PC-9 (cell line): ENCODE results near the gene RBM38. TPM values are rescaled to one million over a fixed set of nuclear protein-coding genes. Genes with fewer than 3 reads are reported as not detected.

Experiments used
- BruUV-seq: library from RNA; stranded (reverse); fragments of 400-500 nt; replicated peaks from 2 replicates; lab custom pipeline; 2021; lab: Mats Ljungman, UMichigan
- CTCF ChIA-PET: fragments of 300-600 bp; sonication (Branson Sonifier 250); formaldehyde crosslinking; loops from one replicate; lab custom pipeline; 2022; ENCODE audit warnings: antibody characterized with exemption; lab: Charles Lee
- POLR2A ChIA-PET: fragments of 300-600 bp; sonication (Branson Sonifier 250); formaldehyde crosslinking; loops from one replicate; lab custom pipeline; 2022; ENCODE audit warnings: antibody characterized with exemption; ENCODE audit not compliant: unreplicated experiment; lab: Charles Lee
- DNase-seq, 2 experiments: peaks; one replicate each; pipeline versions ENCODE4 v3.0.0 to v3.0.0-alpha.2; 2015 to 2022; ENCODE audit warnings: mixed read lengths in 1 of 2
- H2AFZ ChIP-seq: fragments of 200-600 bp; sonication (generic); 2 replicates; pipeline ENCODE4 v1.8.1; 2017; ENCODE audit warnings: antibody characterized with exemption
- H3F3A ChIP-seq: fragments of 200-600 bp; sonication (generic); 2 replicates; pipeline ENCODE4 v1.8.1; 2017; ENCODE audit warnings: antibody characterized with exemption, mild to moderate bottlenecking, low read depth; ENCODE audit not compliant: insufficient read depth
- H3K27ac ChIP-seq: fragments of 200-600 bp; sonication (generic); 2 replicates; pipeline ENCODE4 v1.6.1; 2016; ENCODE audit warnings: mixed run types
- H3K27me3 ChIP-seq: fragments of 200-600 bp; sonication (generic); 2 replicates; pipeline ENCODE4 v1.6.1; 2016; ENCODE audit warnings: low read depth, mixed run types; ENCODE audit not compliant: insufficient read depth
- H3K36me3 ChIP-seq: fragments of 200-600 bp; sonication (generic); 2 replicates; pipeline ENCODE4 v1.6.1; 2016; ENCODE audit warnings: low read depth, mixed run types
- H3K4me1 ChIP-seq: fragments of 200-600 bp; sonication (generic); replicated peaks from 2 replicates; pipeline ENCODE4 v1.6.1; 2016; ENCODE audit warnings: mixed run types; ENCODE audit not compliant: insufficient read depth
- H3K4me2 ChIP-seq: fragments of 200-600 bp; sonication (generic); 2 replicates; pipeline ENCODE4 v1.6.1; 2017; ENCODE audit warnings: mixed run types
- H3K4me3 ChIP-seq: fragments of 200-600 bp; sonication (generic); 2 replicates; pipeline ENCODE4 v1.6.1; 2016; ENCODE audit warnings: mixed run types
- H3K79me2 ChIP-seq: fragments of 200-600 bp; sonication (generic); 2 replicates; pipeline ENCODE4 v1.6.1; 2017; ENCODE audit warnings: low read depth, mixed run types
- H3K9me2 ChIP-seq: fragments of 200-600 bp; sonication (generic); 2 replicates; pipeline ENCODE4 v1.8.1; 2017; ENCODE audit warnings: mild to moderate bottlenecking; ENCODE audit not compliant: insufficient read depth
- H3K9me3 ChIP-seq: fragments of 200-600 bp; sonication (generic); 2 replicates; pipeline ENCODE4 v1.8.1; 2016; ENCODE audit warnings: low read depth; ENCODE audit not compliant: insufficient read depth
- H4K20me1 ChIP-seq: fragments of 200-600 bp; sonication (generic); 2 replicates; pipeline ENCODE4 v1.8.1; 2017; ENCODE audit not compliant: insufficient read depth
- EZH2 ChIP-seq: fragments of 200-600 bp; sonication (generic); IDR thresholded peaks from 2 replicates; pipeline ENCODE4 v1.8.0; 2017; ENCODE audit warnings: antibody characterized with exemption, low read depth
- intact Hi-C: fragments of 100-400 bp; cut with micrococcal nuclease; formaldehyde crosslinking; loops from one replicate; pipeline ENCODE4 v1.10.0; 2022; ENCODE audit not compliant: unreplicated experiment
- total RNA-seq: library from RNA; stranded (reverse); gene quantifications from 2 replicates; pipeline ENCODE4 v1.2.3, GENCODE V29; 2021
- TF ChIP-seq, protein P1 (sequence below): fragments of 200-600 bp; sonication (generic); conservative IDR thresholded peaks from 2 replicates; pipeline ENCODE4 v1.6.1; 2017; ENCODE audit warnings: mixed run types, antibody characterized with exemption, mild to moderate bottlenecking, moderate library complexity

The RBM38 gene
- total RNA-seq, 1 experiment from 2014 or later = 25.6 TPM

DNA sequence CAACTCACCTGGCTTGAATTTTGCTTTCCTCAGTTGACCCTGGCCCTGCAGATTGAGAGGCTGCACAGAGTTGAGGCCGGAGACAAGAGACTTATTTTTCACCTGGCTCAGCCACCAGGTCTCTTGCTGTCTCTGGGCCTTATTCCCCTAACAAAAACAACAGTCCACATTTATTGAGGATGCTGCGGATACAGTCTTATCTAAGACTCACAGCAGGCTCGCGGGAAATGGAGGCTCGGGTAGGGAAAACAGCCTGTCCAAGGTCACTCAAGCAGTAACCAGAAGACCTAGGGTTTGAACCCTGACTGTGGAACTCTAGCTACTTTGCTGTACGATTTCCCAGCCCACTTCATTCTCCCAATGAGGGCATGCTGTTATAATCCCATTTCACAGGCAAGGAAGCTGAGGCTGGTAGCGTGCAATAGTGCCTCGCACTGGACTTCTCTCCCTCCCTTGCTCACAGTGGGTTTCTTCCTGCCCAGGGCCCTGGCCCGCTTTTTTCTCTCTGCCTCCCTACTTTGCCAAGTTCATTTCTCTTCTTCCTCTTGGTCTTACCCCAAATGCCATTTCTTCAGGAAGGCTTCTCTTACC lies 57.7 kb downstream of the RBM38 start:
- CTCF ChIA-PET = no interaction called here
- Histone ChIP-seq H3K36me3 (no peaks in the 10 kb centered on the region), H3K9me3 (no peaks in the 10 kb centered on the region), H3K79me2 (no peaks in the 10 kb centered on the region), H3K4me1 (peaks cover 6% of the 10 kb centered on the region; the same call in 1 of the 2 replicates), H3K9me2 (no peaks in the 10 kb centered on the region), H3K4me3 (no peak overlapping the region), H3K27ac (no peak overlapping the region), H4K20me1 (peaks cover 7% of the 10 kb centered on the region; the same call in 1 of the 2 replicates), H3K4me2 (no peak overlapping the region), H2AFZ (no peak overlapping the region), H3K27me3 (peaks cover 83% of the 10 kb centered on the region), H3F3A (no peaks in the 10 kb centered on the region)
- intact Hi-C loops = no loop called here
- no peak for DNase-seq
- BruUV-seq = no TSS peak
- TF ChIP-seq, protein P1, sequence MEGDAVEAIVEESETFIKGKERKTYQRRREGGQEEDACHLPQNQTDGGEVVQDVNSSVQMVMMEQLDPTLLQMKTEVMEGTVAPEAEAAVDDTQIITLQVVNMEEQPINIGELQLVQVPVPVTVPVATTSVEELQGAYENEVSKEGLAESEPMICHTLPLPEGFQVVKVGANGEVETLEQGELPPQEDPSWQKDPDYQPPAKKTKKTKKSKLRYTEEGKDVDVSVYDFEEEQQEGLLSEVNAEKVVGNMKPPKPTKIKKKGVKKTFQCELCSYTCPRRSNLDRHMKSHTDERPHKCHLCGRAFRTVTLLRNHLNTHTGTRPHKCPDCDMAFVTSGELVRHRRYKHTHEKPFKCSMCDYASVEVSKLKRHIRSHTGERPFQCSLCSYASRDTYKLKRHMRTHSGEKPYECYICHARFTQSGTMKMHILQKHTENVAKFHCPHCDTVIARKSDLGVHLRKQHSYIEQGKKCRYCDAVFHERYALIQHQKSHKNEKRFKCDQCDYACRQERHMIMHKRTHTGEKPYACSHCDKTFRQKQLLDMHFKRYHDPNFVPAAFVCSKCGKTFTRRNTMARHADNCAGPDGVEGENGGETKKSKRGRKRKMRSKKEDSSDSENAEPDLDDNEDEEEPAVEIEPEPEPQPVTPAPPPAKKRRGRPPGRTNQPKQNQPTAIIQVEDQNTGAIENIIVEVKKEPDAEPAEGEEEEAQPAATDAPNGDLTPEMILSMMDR = no peak
- no peak for TF ChIP-seq EZH2
- POLR2A ChIA-PET = no interaction called here

GRCh38 chr20:57449398-57450354 lies 58.5 kb downstream of the RBM38 start:
- CTCF ChIA-PET = no interaction called here
- POLR2A ChIA-PET = no interaction called here
- Histone ChIP-seq H4K20me1 (peaks cover 7% of the 10 kb centered on the region; the same call in 1 of the 2 replicates), H3K9me2 (no peaks in the 10 kb centered on the region), H3K4me3 (no peak overlapping the region), H3K4me1 (peaks cover 6% of the 10 kb centered on the region; the same call in 1 of the 2 replicates), H3F3A (no peaks in the 10 kb centered on the region), H2AFZ (no peak overlapping the region), H3K4me2 (no peak overlapping the region), H3K36me3 (no peaks in the 10 kb centered on the region), H3K79me2 (no peaks in the 10 kb centered on the region), H3K27me3 (peaks cover 84% of the 10 kb centered on the region), H3K27ac (no peak overlapping the region), H3K9me3 (no peaks in the 10 kb centered on the region)
- BruUV-seq = no TSS peak
- intact Hi-C loops = no loop called here
- TF ChIP-seq EZH2 = no peak
- DNase-seq = peak in 1 of 2 experiments; percentile 63

GRCh38 chr20:57450419-57450818 lies 59.2 kb downstream of the RBM38 start:
- DNase-seq = no peak
- ChIA-PET CTCF (no interaction called here), POLR2A (no interaction called here)
- Histone ChIP-seq H3K79me2 (no peaks in the 10 kb centered on the region), H2AFZ (no peak overlapping the region), H4K20me1 (peaks cover 7% of the 10 kb centered on the region; the same call in 1 of the 2 replicates), H3K9me3 (no peaks in the 10 kb centered on the region), H3F3A (no peaks in the 10 kb centered on the region), H3K36me3 (no peaks in the 10 kb centered on the region), H3K27ac (no peak overlapping the region), H3K27me3 (peaks cover 83% of the 10 kb centered on the region), H3K4me1 (peaks cover 6% of the 10 kb centered on the region; the same call in 1 of the 2 replicates), H3K9me2 (no peaks in the 10 kb centered on the region), H3K4me2 (no peak overlapping the region), H3K4me3 (no peak overlapping the region)
- intact Hi-C loops = no loop called here
- no TSS peak for BruUV-seq
- no peak for TF ChIP-seq EZH2
- TF ChIP-seq, protein P1 = no peak
